SK-N-MC (cell line): ENCODE measurements around the gene ZNF784.

Experiments
- EZH2 ChIP-seq: fragments of 200-600 bp; sonication (generic); IDR thresholded peaks from one replicate; pipeline ENCODE4 v1.6.1; 2017; ENCODE audit warnings: antibody characterized with exemption
- POLR2AphosphoS5 ChIP-seq: IDR thresholded peaks from 2 replicates; pipeline ENCODE4 v1.6.1; 2012; ENCODE audit warnings: mild to moderate bottlenecking, low read depth, low read length, borderline replicate concordance

DNA sequence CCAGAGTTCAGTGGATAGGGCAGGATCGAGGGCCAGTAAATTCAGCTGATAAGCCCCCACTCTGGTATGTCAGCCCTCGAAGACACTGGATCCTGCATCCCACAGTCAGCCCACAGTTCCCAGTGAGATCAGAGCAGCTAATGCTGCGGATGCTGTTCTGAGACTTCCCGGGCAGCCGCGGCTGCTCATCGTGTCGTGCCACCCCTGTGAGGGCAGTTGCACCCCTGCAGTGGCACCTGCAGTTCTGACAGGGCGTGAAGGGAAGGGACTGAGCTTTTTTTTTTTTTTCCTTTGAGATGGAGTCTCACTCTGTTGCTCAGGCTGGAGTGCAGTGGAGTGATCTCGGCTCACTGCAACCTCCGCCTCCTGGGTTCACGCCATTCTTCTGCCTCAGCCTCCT is 43.1 kb upstream of the ZNF784 start:
- TF ChIP-seq EZH2 (no peak), POLR2AphosphoS5 (0 out of 2 replicates have a peak, but pooled peaks have one; percentile 10)
